HG03025 (cell line): Measurements from ENCODE around the gene ZNF574.

Experiments
- ATAC-seq: cut with Tn5 transposase; IDR thresholded peaks from one replicate; pipeline ENCODE4 v1.9.1; 2021; ENCODE audit warnings: mild to moderate bottlenecking, moderate library complexity; ENCODE audit not compliant: unreplicated experiment, low FRiP score

ZNF574 gene

GRCh38 chr19:42079886-42080763 lies 4.2 kb downstream of the ZNF574 start:
- ATAC-seq: no peak

DNA sequence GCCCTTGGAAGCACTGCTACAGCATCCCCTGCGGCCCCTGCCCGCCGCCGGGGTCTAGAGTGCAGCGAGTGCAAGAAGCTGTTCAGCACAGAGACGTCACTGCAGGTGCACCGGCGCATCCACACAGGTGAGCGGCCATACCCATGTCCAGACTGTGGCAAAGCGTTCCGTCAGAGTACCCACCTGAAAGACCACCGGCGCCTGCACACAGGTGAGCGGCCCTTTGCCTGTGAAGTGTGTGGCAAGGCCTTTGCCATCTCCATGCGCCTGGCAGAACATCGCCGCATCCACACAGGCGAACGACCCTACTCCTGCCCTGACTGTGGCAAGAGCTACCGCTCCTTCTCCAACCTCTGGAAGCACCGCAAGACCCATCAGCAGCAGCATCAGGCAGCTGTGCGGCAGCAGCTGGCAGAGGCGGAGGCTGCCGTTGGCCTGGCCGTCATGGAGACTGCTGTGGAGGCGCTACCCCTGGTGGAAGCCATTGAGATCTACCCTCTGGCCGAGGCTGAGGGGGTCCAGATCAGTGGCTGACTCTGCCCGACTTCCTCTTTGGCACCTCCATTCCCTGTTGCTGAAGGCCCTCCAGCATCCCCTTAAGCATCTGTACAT lies 4.9 kb downstream of the ZNF574 start:
- no peak for ATAC-seq

DNA sequence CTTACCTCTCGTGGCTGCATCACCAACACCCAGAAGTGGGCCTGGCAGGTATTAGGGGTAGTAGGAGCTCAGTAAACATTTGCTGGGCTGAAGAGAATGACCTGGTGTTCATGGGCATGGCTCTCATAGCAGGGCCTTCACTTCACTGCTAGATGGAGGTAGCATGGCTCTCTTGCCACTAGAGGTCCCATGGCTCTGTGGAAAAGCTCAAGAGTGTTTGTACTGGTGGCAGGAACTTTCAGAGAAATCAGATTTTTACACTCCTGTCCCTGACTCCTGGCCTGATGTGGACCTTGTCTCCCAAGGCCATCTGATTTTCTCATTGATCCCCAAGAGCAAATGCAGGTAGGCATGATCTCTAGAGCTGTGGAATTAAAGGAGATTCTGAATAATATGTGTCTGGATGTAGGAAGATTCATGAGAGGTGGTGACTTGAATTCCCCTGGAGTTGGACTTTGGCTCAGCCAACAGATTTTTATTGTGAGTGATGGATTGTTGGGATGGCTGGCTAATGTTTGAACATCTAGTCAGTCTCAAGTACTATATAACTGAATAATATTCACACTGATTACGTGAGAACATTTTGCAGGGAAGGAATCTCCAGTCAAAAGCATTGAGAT lies 5.7 kb downstream of the ZNF574 start:
- ATAC-seq: no peak

DNA sequence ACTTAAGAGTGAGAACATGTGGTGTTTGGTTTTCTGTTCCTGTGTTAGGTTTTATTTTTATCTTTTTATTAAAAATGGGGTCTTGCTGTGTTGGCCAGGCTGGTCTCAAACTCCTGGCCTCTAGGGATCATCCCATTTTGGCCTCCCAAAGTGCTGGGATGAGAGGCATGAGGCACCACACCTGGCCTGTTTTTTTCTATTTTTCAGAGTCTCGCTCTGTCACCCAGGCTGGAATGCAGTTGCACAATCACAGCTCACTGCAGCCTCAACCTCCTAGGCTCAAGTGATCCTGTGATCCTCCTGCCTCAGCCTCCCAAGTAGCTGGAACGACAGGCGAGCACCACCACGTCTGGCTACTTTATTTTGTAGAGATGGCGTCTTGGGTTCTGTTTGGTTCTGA lies 7.6 kb downstream of the ZNF574 start:
- ATAC-seq: no peak

DNA sequence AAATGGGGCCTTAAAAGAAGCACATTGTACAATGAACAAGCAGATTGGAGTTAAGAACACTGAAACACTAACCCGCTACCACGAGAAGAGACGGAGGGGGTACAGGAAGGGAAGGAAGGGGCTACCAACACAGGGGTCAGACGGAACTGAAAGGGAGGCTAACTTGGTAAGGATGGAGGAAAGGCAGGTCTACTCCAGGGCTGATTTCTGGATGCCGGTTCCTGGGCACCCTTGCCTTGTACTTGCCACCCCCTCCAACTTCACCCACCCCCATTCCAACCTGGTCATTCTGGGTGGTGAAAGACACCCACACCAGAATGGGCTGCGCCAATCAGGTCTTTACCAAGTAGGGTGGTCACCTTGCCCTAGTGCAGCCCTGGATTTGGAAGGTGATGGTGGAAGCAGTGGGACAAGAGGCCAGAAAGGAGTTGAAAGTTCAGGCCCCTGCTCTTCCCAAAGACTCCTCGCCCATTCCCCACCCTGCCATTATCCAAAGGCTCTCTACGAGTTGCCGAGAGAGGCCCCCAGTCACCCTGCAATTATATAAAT lies 10.3 kb downstream of the ZNF574 start:
- no peak for ATAC-seq

DNA sequence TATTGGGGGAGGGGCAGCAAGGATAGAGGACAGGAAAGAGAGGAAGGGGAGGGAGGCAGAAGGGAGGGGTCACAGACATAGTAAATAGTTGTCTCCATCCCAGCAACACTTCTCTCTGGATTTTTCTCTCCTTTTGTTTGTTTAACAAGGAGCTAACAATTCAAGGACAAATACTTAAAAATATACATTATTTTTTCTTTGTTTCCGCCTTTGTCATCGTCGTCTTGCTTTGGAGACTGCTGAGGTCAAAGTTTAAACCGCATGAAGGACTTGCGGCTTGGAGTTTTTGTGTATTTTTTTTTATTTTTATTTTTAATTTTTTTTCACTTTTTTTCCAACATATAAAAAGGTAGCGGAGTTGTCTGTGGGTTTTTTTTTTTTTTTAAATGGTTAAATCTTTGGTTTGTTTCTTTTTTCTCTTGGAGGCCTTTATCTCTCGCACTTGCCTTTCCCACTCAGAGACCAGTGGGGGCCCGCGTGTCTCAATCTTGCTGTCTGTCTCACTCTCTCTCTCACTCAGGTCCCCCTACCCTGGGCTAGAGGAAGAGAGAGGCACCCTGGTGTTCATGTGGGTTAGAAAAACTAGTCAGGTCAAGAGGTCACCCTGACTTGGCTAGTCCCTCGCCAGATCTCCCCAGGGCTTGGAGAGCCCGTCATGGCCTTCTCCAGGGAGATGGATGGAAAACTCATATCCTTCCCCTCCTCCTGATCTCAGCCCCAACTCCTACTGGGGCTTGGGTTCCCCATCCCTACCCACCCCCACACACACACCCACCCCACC lies 11.0 kb downstream of the ZNF574 start:
- ATAC-seq: no peak

GRCh38 chr19:42088471-42089190 lies 12.7 kb downstream of the ZNF574 start:
- ATAC-seq: no peak

DNA sequence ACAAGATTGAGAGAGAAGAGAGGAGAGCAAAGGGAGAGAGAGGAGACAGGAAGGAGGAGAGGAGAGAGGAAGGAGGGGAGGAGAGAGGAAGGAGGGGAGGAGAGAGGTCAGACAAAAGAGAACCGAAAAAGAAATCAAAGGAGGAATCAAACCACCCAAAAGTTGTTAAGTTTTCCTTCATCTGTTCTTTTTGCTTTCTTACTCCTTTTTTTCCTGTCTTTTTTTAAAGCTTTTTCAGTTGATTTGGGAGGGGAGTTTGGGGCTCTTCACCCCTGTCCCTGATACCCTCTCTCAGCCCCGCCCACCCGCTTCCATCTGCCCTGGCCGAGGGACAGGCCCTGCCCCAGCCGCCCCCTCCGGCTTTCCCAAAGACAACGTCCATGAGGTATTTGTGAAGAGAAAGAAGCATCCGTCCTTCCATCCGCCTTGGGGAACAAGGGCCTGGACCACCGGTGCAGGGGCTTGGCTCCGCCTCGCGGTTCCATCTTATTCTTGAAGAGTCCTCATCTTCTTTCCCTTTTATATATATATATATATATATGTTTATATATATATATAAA lies 13.3 kb downstream of the ZNF574 start:
- ATAC-seq: no peak

DNA sequence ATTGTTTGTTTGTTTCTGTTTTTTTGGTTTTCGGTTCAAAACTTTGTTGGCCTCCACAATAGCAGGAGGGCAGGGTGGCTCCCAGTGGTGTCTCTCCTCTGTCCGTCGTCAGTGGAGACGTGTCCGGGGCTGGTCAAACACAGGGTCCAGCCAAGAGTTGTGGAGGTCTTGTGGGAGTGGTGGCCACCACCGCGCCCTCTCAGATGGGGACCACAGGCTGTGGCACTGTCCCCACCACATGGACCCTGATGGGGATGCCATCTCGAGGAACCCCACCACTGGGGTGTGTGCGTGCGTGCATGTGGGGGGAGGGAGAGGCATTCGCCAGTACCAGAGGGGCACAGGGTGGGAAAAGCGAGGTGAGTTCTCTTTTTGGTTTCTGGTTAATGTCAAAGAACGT lies 13.8 kb downstream of the ZNF574 start:
- no peak for ATAC-seq

GRCh38 chr19:42090672-42091071 lies 14.7 kb downstream of the ZNF574 start:
- no peak for ATAC-seq

GRCh38 chr19:42091300-42091699 lies 15.3 kb downstream of the ZNF574 start:
- ATAC-seq: no peak

DNA sequence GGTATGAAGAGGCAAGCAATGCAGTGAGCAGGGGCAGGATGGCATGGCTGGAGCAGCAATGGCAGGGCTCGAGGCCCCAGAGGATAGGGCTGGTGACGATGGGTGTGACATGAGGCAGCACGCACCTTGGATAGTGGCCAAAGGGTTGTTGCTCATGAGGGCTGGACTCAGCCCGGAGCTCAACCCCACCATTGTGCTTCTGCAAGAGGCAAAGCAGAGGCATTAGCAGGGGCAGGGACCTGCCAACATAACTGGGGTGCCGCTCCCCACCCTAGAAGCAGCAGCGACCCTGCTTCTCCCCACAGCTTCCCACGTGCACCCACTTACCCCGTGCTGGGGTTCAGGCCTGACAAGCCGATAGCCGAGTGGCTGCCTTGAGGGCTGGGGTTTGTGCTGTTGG lies 15.8 kb downstream of the ZNF574 start:
- no peak for ATAC-seq

DNA sequence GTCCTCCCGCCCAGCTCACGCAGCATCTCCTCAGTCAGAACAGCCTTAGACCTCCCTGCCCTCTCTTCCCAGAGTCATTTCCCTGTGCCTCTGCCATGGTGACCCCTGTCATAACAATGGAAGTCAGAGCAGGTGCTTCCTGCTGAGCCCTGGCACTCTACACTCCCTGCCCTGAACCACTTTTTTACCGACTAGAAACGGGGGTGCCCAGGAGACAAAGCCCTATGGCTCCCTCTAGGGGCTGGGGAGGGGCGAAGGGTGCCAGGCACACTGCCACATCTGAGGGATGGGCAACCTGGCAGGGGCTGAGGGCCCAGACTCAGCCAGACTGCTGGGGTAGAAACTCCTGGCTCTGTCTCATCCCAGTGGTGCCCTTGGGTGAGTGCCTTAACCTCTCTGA lies 16.4 kb downstream of the ZNF574 start:
- ATAC-seq: no peak

GRCh38 chr19:42093505-42093904 lies 17.5 kb downstream of the ZNF574 start:
- ATAC-seq: no peak

- no peak for ATAC-seq
Observed at GRCh38 chr19:42093926-42094325, 18.0 kb downstream of the ZNF574 start.

- no peak for ATAC-seq
Observed at GRCh38 chr19:42095142-42095813, 19.3 kb downstream of the ZNF574 start.

DNA sequence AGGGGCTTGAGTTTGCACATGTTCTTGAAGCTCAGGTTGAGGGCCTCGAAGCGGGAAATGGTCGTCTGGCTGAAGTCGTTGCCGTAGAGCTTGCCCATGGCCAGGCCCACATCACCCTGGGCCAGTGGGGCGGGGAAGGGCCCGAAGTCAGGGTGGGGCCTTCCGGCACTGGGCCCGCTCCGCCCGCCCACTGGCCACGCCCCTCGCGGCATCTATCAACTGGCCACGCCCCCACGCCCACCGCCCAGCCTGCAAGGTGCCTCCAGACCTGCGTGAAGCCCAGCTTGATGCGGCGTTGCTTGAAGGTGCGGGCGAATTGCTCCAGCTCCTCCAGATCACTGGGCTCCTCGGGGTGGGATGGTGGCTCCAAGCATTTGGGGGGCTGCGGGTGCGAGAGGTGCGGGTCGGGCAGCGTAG lies 19.9 kb downstream of the ZNF574 start:
- ATAC-seq: no peak

GRCh38 chr19:42096255-42096837 lies 20.4 kb downstream of the ZNF574 start:
- no peak for ATAC-seq

DNA sequence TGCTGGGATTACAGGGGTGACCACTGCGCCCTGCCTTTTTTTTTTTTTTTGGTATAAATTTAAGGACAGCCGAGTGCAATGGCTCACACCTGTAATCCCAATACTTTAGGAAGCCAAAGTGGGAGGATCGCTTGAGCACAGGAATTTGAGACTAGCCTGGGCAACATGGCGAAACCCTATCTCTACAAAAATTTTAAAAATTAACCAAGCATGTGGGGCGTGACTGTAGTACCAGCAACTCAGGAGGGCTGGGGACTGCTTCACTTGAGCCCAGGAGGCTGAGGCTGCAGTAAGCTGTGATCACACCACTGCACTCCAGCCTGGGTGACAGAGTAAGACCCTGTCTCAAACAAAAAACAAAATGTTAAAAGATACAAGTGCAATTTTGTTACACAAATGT lies 21.5 kb downstream of the ZNF574 start:
- no peak for ATAC-seq
